ENCODE data around the gene CYB561A3.
A peak's percentile ranks its signal among the peaks of the same experiment; 100 is the strongest.

The CYB561A3 gene

GRCh38 chr11:61338783-61339489 is 22.7 kb downstream of the CYB561A3 start:
- no peak overlapping the region for H3K4me3 ChIP-seq (ENCODE audit: low read length)
- no peak for DNase-seq (ENCODE audit: low read depth)
- TF ChIP-seq CTCF (conservative IDR thresholded peaks at IDR 0.05; ENCODE audit: low read depth, low read length): no peak

GRCh38 chr11:61337706-61338470 is 23.8 kb downstream of the CYB561A3 start:
- no peak overlapping the region for H3K4me3 ChIP-seq (ENCODE audit: low read length)
- TF ChIP-seq CTCF (conservative IDR thresholded peaks at IDR 0.05; ENCODE audit: low read depth, low read length): no peak
- DNase-seq (ENCODE audit: low read depth): no peak

DNA sequence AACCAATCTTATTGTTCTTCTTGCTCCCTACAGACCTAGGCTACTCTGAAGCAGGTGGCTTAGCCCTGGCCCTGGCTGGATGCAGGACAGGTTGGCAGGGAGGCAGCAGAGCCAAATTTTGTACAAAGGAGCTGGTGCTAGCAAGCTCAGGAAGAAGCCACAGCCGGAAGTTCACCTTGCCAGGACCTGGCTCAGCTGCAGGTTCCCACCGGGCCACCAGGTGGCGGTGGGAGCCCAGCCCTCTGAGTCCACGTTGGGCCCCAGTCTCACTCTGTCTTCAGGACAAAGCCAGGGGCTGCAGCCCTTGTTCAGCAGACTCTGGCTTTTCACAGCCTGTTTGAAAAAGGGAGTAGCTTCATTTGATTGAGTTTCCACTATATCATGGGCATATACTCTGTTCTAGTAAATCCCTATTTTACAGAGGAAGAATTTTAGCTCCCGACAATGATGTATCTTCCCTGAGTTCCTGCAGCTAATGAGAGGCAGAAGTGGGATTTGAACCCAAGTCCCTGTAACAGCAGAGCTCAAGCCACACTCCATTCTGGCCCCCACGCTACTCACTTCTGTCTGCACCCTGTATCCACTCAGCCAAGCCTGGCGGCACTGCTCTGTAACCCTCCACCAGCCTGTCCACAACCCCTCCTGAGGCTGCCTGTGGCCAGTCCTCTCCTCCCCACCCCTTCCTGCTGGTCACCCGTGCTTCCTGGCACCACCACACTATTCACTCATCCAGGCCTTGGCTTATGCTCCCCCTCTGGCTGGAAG is 25.3 kb downstream of the CYB561A3 start:
- no peak overlapping the region for H3K4me3 ChIP-seq (ENCODE audit: low read length)
- DNase-seq (ENCODE audit: low read depth): peak; percentile 17
- TF ChIP-seq CTCF (conservative IDR thresholded peaks at IDR 0.05; ENCODE audit: low read depth, low read length): peak; percentile 99

DNA sequence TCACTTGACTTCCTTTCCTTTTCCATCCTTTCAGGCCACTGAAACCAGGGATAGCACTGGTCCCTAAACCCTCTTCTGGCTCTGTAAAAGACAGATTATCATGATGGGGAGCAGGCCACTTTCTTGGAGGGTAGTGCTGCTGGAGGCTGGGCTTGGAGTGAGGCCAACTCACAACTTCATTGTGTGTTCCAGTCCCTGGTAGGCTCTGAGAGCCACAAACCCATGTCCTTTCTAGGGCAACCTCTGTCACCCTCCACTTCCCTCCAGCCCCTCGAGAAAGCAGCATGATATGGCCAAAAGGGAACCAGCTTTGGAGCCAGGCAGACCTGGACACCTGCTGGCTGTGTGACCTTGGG is 26.3 kb downstream of the CYB561A3 start:
- TF ChIP-seq CTCF (conservative IDR thresholded peaks at IDR 0.05; ENCODE audit: low read depth, low read length): no peak
- no peak for DNase-seq (ENCODE audit: low read depth)
- no peak overlapping the region for H3K4me3 ChIP-seq (ENCODE audit: low read length)

- TF ChIP-seq CTCF (conservative IDR thresholded peaks at IDR 0.05; ENCODE audit: low read depth, low read length): no peak
- DNase-seq (ENCODE audit: low read depth): peak; percentile 29
- H3K4me3 ChIP-seq (ENCODE audit: low read length): no peak overlapping the region
Measured at GRCh38 chr11:61334434-61335354, 27.0 kb downstream of the CYB561A3 start.

- peak overlapping the region; percentile 92 for H3K4me3 ChIP-seq (ENCODE audit: low read length)
- no peak for DNase-seq (ENCODE audit: low read depth)
- TF ChIP-seq CTCF (conservative IDR thresholded peaks at IDR 0.05; ENCODE audit: low read depth, low read length): no peak
Measured at GRCh38 chr11:61333550-61334433, 27.9 kb downstream of the CYB561A3 start.
